ENCODE results near the gene MECR.

The MECR gene

GRCh38 chr1:29172415-29172939 is 58.3 kb downstream of the MECR start:
- no peak for TF ChIP-seq SIN3A (IDR thresholded peaks at IDR 0.05; ENCODE audit: borderline replicate concordance, insufficient read depth, low read length)
- no peak for TF ChIP-seq FOXP2 (optimal IDR thresholded peaks at IDR 0.05; ENCODE audit: borderline replicate concordance, extremely low read depth, extremely low read length, insufficient read depth)
- TF ChIP-seq REST (IDR thresholded peaks at IDR 0.05; ENCODE audit: insufficient read depth in 1 of 2, low read depth in 2 of 2, low read length in 2 of 2): no peak
- TF ChIP-seq POLR2AphosphoS5 (IDR thresholded peaks at IDR 0.05; ENCODE audit: low read depth, low read length): no peak
- TF ChIP-seq TAF1 (IDR thresholded peaks at IDR 0.05; ENCODE audit: borderline replicate concordance, insufficient read depth, low read length): no peak

DNA sequence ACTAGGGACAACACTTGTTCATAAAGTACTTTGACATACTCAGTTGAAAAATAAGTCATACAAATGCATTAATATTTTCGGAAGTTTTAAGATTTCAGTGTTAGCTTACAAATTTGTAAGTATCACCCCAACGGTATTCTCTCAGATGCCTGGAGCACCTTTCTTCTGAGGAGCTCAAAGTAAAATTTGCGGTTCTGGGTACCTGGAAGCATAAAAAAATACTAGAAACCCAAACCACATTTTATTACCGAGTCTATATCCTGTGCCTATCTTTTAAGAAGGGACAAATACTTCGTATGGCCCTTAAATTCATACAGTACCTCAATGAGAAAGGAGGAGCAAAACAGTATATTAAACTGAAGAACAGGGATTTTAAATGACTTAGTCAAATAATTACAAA is 59.2 kb downstream of the MECR start:
- TF ChIP-seq REST (IDR thresholded peaks at IDR 0.05; ENCODE audit: insufficient read depth in 1 of 2, low read depth in 2 of 2, low read length in 2 of 2) (no peak), SIN3A (IDR thresholded peaks at IDR 0.05; ENCODE audit: borderline replicate concordance, insufficient read depth, low read length) (no peak), FOXP2 (optimal IDR thresholded peaks at IDR 0.05; ENCODE audit: borderline replicate concordance, extremely low read depth, extremely low read length, insufficient read depth) (no peak), TAF1 (IDR thresholded peaks at IDR 0.05; ENCODE audit: borderline replicate concordance, insufficient read depth, low read length) (no peak), POLR2AphosphoS5 (IDR thresholded peaks at IDR 0.05; ENCODE audit: low read depth, low read length) (no peak)

GRCh38 chr1:29171089-29171488 is 59.6 kb downstream of the MECR start:
- TF ChIP-seq REST (IDR thresholded peaks at IDR 0.05; ENCODE audit: insufficient read depth in 1 of 2, low read depth in 2 of 2, low read length in 2 of 2) (no peak), FOXP2 (optimal IDR thresholded peaks at IDR 0.05; ENCODE audit: borderline replicate concordance, extremely low read depth, extremely low read length, insufficient read depth) (no peak), TAF1 (IDR thresholded peaks at IDR 0.05; ENCODE audit: borderline replicate concordance, insufficient read depth, low read length) (no peak), POLR2AphosphoS5 (IDR thresholded peaks at IDR 0.05; ENCODE audit: low read depth, low read length) (no peak), SIN3A (IDR thresholded peaks at IDR 0.05; ENCODE audit: borderline replicate concordance, insufficient read depth, low read length) (no peak)

GRCh38 chr1:29169976-29170375 is 60.8 kb downstream of the MECR start:
- TF ChIP-seq REST (IDR thresholded peaks at IDR 0.05; ENCODE audit: insufficient read depth in 1 of 2, low read depth in 2 of 2, low read length in 2 of 2): no peak
- TF ChIP-seq POLR2AphosphoS5 (IDR thresholded peaks at IDR 0.05; ENCODE audit: low read depth, low read length): no peak
- TF ChIP-seq SIN3A (IDR thresholded peaks at IDR 0.05; ENCODE audit: borderline replicate concordance, insufficient read depth, low read length): no peak
- TF ChIP-seq TAF1 (IDR thresholded peaks at IDR 0.05; ENCODE audit: borderline replicate concordance, insufficient read depth, low read length): no peak
- TF ChIP-seq FOXP2 (optimal IDR thresholded peaks at IDR 0.05; ENCODE audit: borderline replicate concordance, extremely low read depth, extremely low read length, insufficient read depth): no peak

- TF ChIP-seq TAF1 (IDR thresholded peaks at IDR 0.05; ENCODE audit: borderline replicate concordance, insufficient read depth, low read length): no peak
- TF ChIP-seq FOXP2 (optimal IDR thresholded peaks at IDR 0.05; ENCODE audit: borderline replicate concordance, extremely low read depth, extremely low read length, insufficient read depth): no peak
- TF ChIP-seq REST (IDR thresholded peaks at IDR 0.05; ENCODE audit: insufficient read depth in 1 of 2, low read depth in 2 of 2, low read length in 2 of 2): no peak
- TF ChIP-seq SIN3A (IDR thresholded peaks at IDR 0.05; ENCODE audit: borderline replicate concordance, insufficient read depth, low read length): no peak
These were observed 62.8 kb downstream of the MECR start for GRCh38 chr1:29167904-29168303.

Data from PFSK-1 (cell line).